A673 (cell line): ENCODE results near the gene PASK. TPM values are rescaled to one million over a fixed set of nuclear protein-coding genes. Genes with fewer than 3 reads are reported as not detected.

ENCODE experiments used
- BruUV-seq: library from RNA; stranded (reverse); fragments of 400-500 nt; replicated peaks from 2 replicates; lab custom pipeline; 2021; lab: Mats Ljungman, UMichigan
- CTCF ChIA-PET: fragments of 300-600 bp; sonication (Branson Sonifier 250); formaldehyde crosslinking; loops from one replicate; lab custom pipeline; 2022; ENCODE audit warnings: antibody characterized with exemption; lab: Charles Lee
- POLR2A ChIA-PET: fragments of 300-600 bp; sonication (Branson Sonifier 250); formaldehyde crosslinking; loops from one replicate; lab custom pipeline; 2022; ENCODE audit warnings: antibody characterized with exemption; ENCODE audit not compliant: low non-redundant PET; lab: Charles Lee
- DNase-seq: peaks from one replicate; pipeline ENCODE4 v3.0.0-alpha.2; 2015; ENCODE audit warnings: low spot score
- H3K27ac ChIP-seq: fragments of 200-600 bp; sonication (generic); 2 replicates; pipeline ENCODE4 v1.5.1; 2016; ENCODE audit warnings: mixed run types, low read depth, mild to moderate bottlenecking, mixed read lengths, antibody characterized with exemption, low read length; ENCODE audit not compliant: poor library complexity, severe bottlenecking
- H3K27me3 ChIP-seq: fragments of 200-600 bp; sonication (generic); replicated peaks from 2 replicates; pipeline ENCODE4 v1.6.1; 2017; ENCODE audit warnings: mixed run types, low read depth, mild to moderate bottlenecking, mixed read lengths, antibody characterized with exemption, low read length; ENCODE audit not compliant: insufficient read depth, poor library complexity
- H3K36me3 ChIP-seq: fragments of 200-600 bp; sonication (generic); 2 replicates; pipeline ENCODE4 v1.6.1; 2016; ENCODE audit warnings: mixed run types, mild to moderate bottlenecking, mixed read lengths, antibody characterized with exemption, low read length; ENCODE audit not compliant: insufficient read depth, poor library complexity, severe bottlenecking
- H3K4me1 ChIP-seq: fragments of 200-600 bp; sonication (generic); 2 replicates; pipeline ENCODE4 v1.6.1; 2017; ENCODE audit warnings: mixed run types, mild to moderate bottlenecking, mixed read lengths, antibody characterized with exemption, low read length; ENCODE audit not compliant: insufficient read depth, poor library complexity, severe bottlenecking
- H3K4me3 ChIP-seq: fragments of 200-600 bp; sonication (generic); 2 replicates; pipeline ENCODE4 v1.5.1; 2016; ENCODE audit warnings: low read depth, mixed run types, mild to moderate bottlenecking, mixed read lengths, low read length; ENCODE audit not compliant: poor library complexity, severe bottlenecking
- H3K9me3 ChIP-seq: fragments of 200-600 bp; sonication (generic); 2 replicates; pipeline ENCODE4 v1.6.1; 2016; ENCODE audit warnings: mixed run types, low read depth, mild to moderate bottlenecking, mixed read lengths, antibody characterized with exemption, low read length; ENCODE audit not compliant: poor library complexity, severe bottlenecking
- CTCF ChIP-seq: fragments of 300-800, 200-600 bp; sonication (generic); conservative IDR thresholded peaks from 2 replicates; pipeline ENCODE4 v1.5.1; 2017; ENCODE audit warnings: low read depth, mild to moderate bottlenecking, antibody characterized with exemption, low read length, moderate library complexity, mixed read lengths
- EZH2 ChIP-seq: fragments of 200-600 bp; sonication (generic); IDR thresholded peaks from 2 replicates; pipeline ENCODE4 v1.6.1; 2017; ENCODE audit warnings: borderline replicate concordance, low read depth, mild to moderate bottlenecking, mixed read lengths, antibody characterized with exemption, low read length; ENCODE audit not compliant: poor library complexity, severe bottlenecking
- intact Hi-C: fragments of 100-400 bp; cut with micrococcal nuclease; formaldehyde crosslinking; loops from one replicate; pipeline ENCODE4 v1.10.0; 2022; ENCODE audit not compliant: unreplicated experiment
- total RNA-seq: library from RNA; stranded (reverse); gene quantifications from 2 replicates; pipeline ENCODE4 v1.2.3, GENCODE V29; 2021

Gene PASK
- total RNA-seq, 1 experiment from 2014 or later: 59.4 TPM

GRCh38 chr2:241074065-241074818 is 75.0 kb downstream of the PASK start:
- Histone ChIP-seq H3K9me3 (no peaks in the 10 kb centered on the region), H3K4me3 (no peak overlapping the region), H3K27ac (no peak overlapping the region), H3K4me1 (no peaks in the 10 kb centered on the region), H3K27me3 (no peaks in the 10 kb centered on the region), H3K36me3 (no peaks in the 10 kb centered on the region)
- intact Hi-C loops: loop anchor here (10.0 kb wide), 1 partner anchor 159 kb away; no protein-coding TSS in a partner anchor
- ChIA-PET CTCF (no interaction called here), POLR2A (no interaction called here)
- no TSS peak for BruUV-seq
- no peak for TF ChIP-seq EZH2
- TF ChIP-seq CTCF: no peak
- no peak for DNase-seq

- Histone ChIP-seq H3K27ac (no peak overlapping the region), H3K4me1 (no peaks in the 10 kb centered on the region), H3K9me3 (no peaks in the 10 kb centered on the region), H3K36me3 (no peaks in the 10 kb centered on the region), H3K4me3 (no peak overlapping the region), H3K27me3 (no peaks in the 10 kb centered on the region)
- no TSS peak for BruUV-seq
- CTCF ChIA-PET: no interaction called here
- POLR2A ChIA-PET: no interaction called here
- intact Hi-C loops: loop anchor here (10.0 kb wide), 1 partner anchor 159 kb away; no protein-coding TSS in a partner anchor
- no peak for DNase-seq
- TF ChIP-seq CTCF: no peak
- no peak for TF ChIP-seq EZH2
These were observed 75.9 kb downstream of the PASK start for GRCh38 chr2:241073166-241074064.

- no TSS peak for BruUV-seq
- no peak for DNase-seq
- ChIA-PET CTCF (interaction anchor here (0.5 kb wide), 1 partner anchor 152 kb away, joined by 7 read pairs; no protein-coding TSS in a partner anchor), POLR2A (no interaction called here)
- Histone ChIP-seq H3K9me3 (no peaks in the 10 kb centered on the region), H3K36me3 (no peaks in the 10 kb centered on the region), H3K27me3 (no peaks in the 10 kb centered on the region), H3K27ac (no peak overlapping the region), H3K4me3 (no peak overlapping the region), H3K4me1 (no peaks in the 10 kb centered on the region)
- TF ChIP-seq EZH2: no peak
- TF ChIP-seq CTCF: no peak
- intact Hi-C loops: loop anchor here (10.0 kb wide), 1 partner anchor 158 kb away; no protein-coding TSS in a partner anchor
These were observed 76.6 kb downstream of the PASK start for GRCh38 chr2:241072553-241073165.
